Ascending aorta (tissue), 2 donors: Measurements from ENCODE around the gene GRAMD2B. TPM values are rescaled to one million over a fixed set of nuclear protein-coding genes. Genes with fewer than 3 reads are reported as not detected.

ENCODE experiments used
- DNase-seq, 2 donors: peaks; one replicate each; pipeline ENCODE4 v3.0.0-alpha.2; 2019; ENCODE audit warnings: low spot score in 2 of 2
- H3K27ac ChIP-seq, 2 donors: fragments of 200-600 bp; sonication (generic); one replicate each; pipeline ENCODE4 v1.5.1; 2016 to 2017; ENCODE audit warnings: mild to moderate bottlenecking in 1 of 2
- H3K27me3 ChIP-seq: fragments of 200-600 bp; sonication (generic); one replicate; pipeline ENCODE4 v1.5.1; 2017
- H3K36me3 ChIP-seq, 2 donors: fragments of 200-600 bp; sonication (generic); one replicate each; pipeline ENCODE4 v1.5.1; 2016
- H3K4me1 ChIP-seq, 2 donors: fragments of 200-600 bp; sonication (generic); one replicate each; pipeline ENCODE4 v1.5.1; 2016 to 2017; ENCODE audit warnings: mild to moderate bottlenecking in 1 of 2
- H3K4me3 ChIP-seq, 2 donors: fragments of 200-600 bp; sonication (generic); one replicate each; pipeline ENCODE4 v1.5.1; 2016 to 2017; ENCODE audit warnings: mild to moderate bottlenecking in 1 of 2
- H3K9me3 ChIP-seq, 2 donors: fragments of 200-600 bp; sonication (generic); one replicate each; pipeline ENCODE4 v1.5.1; 2016
- CTCF ChIP-seq, 3 experiments: fragments of 200-600 bp in 2 of 3; fragments of 450-650 bp in 1 of 3; sonication (generic) in 2 of 3; IDR thresholded peaks; one replicate each; pipeline ENCODE4 v1.5.1; 2016 to 2019; ENCODE audit warnings: antibody characterized with exemption in 3 of 3, mild to moderate bottlenecking in 1 of 3, moderate library complexity in 1 of 3
- intact Hi-C: fragments of 100-400 bp; cut with DNase I; formaldehyde crosslinking; loops from one replicate; pipeline ENCODE4 v1.15.1; 2023
- total RNA-seq: library from RNA; depleted of rRNA; stranded (reverse); fragments of >200 nt; gene quantifications from one replicate; pipeline ENCODE4 v1.1.0, GENCODE V29; 2016

The GRAMD2B gene
- total RNA-seq, 1 donor from 2014 or later = 55.6 TPM

- intact Hi-C loops = loop anchor here (2.0 kb wide), 3 partner anchors 29 to 39 kb away; partner anchors contain the start of gene GRAMD2B
- peaks cover 0 to 11% of the 10 kb centered on the region in 2 donors for H3K9me3 ChIP-seq
- TF ChIP-seq CTCF (IDR thresholded peaks at IDR 0.05) = no peak
- peaks cover 26 to 41% of the 10 kb centered on the region in 2 donors for H3K4me1 ChIP-seq
- H3K27me3 ChIP-seq = no peaks in the 10 kb centered on the region
- no peak for DNase-seq
- no peaks in the 10 kb centered on the region for H3K36me3 ChIP-seq
- no peak overlapping the region for H3K4me3 ChIP-seq
- peak overlapping the region; percentile 86 to 90 for H3K27ac ChIP-seq
These were observed 39.4 kb upstream of the GRAMD2B start for GRCh38 chr5:126383776-126384175.

DNA sequence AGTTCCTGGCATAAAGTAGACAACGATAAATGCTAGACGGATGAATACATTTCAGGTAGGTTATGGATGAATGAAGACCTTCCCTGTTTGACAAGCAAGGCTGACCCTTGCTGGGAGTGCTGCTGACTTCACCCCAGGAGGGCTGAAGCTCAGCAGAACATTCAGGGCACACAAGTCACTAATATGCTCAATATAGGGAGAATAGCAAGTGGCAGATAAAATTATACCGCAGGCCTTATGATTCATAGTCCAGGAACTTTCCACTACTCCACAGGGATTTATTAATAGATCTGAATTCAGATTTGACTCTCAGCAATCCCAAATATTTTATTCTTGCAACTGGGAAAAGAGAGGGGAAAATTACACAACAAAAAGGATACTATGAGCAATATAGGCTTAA, 38.2 kb upstream of the GRAMD2B start:
- H3K36me3 ChIP-seq = no peaks in the 10 kb centered on the region
- no peak for TF ChIP-seq CTCF (IDR thresholded peaks at IDR 0.05)
- no peak for DNase-seq
- H3K4me3 ChIP-seq = no peak overlapping the region
- intact Hi-C loops = loop anchor here (2.0 kb wide), 3 partner anchors 30 to 38 kb away; partner anchors contain the start of gene GRAMD2B
- peaks cover 26 to 41% of the 10 kb centered on the region in 2 donors for H3K4me1 ChIP-seq
- H3K27me3 ChIP-seq = no peaks in the 10 kb centered on the region
- peaks cover 0 to 11% of the 10 kb centered on the region in 2 donors for H3K9me3 ChIP-seq
- H3K27ac ChIP-seq = peak overlapping the region; percentile 86 to 90

DNA sequence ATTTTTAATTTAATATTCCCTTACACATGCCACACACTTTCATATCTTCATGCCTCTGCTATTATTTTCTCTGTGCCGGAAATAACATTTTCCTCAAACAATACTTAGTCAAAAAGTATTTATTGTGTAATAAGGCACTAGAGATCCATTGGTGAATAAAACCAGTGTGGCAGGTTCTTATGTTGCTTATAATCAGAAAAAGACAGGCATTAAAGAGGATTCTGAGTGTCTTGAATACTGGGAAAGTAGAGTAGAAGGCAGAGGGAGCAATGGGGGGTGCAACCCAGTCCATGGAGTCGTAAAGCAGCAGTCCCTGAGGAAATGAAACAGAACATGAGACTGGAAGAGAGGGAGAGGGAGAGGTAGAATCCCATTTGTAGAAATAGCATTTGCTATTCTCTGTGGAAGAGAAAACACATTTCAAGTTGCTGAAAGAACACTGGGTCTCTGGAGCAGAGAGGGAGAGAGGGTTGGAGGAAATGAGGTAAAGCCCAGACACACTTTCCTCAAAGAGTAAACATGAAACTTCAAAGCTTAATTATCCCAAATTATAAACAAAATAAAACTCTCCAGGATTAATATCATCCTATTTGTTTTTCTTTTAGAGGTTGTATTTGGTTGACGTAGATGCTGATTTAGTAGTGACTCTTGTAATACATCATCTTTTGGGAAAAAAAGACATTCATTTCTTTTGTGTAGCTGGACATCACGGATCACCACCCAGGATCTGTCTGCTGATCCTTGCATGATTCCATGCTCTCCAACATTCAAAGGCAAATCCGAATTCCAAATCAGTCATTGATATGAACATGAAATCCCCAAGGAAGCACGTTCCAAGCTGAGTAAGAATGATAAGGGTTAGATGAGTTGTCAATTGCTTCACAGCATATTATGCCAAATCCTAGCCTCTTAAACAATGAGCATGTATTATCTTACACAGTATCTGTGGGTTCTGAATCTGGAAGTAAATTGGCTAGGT, 37.4 kb upstream of the GRAMD2B start:
- H3K4me3 ChIP-seq = no peak overlapping the region
- H3K27ac ChIP-seq = peak overlapping the region; percentile 86 to 90
- H3K9me3 ChIP-seq = peaks cover 0 to 11% of the 10 kb centered on the region in 2 donors
- H3K27me3 ChIP-seq = no peaks in the 10 kb centered on the region
- intact Hi-C loops = loop anchor here (2.0 kb wide), 3 partner anchors 29 to 37 kb away; partner anchors contain the start of gene GRAMD2B
- no peak for TF ChIP-seq CTCF (IDR thresholded peaks at IDR 0.05)
- no peaks in the 10 kb centered on the region for H3K36me3 ChIP-seq
- peaks cover 26 to 41% of the 10 kb centered on the region in 2 donors for H3K4me1 ChIP-seq
- no peak for DNase-seq

GRCh38 chr5:126389179-126389578, 34.0 kb upstream of the GRAMD2B start:
- no peak for TF ChIP-seq CTCF (IDR thresholded peaks at IDR 0.05)
- DNase-seq = no peak
- no peaks in the 10 kb centered on the region for H3K9me3 ChIP-seq
- no peaks in the 10 kb centered on the region for H3K36me3 ChIP-seq
- intact Hi-C loops = no loop called here
- H3K27me3 ChIP-seq = no peaks in the 10 kb centered on the region
- no peak overlapping the region for H3K27ac ChIP-seq
- peaks cover 23 to 28% of the 10 kb centered on the region in 2 donors for H3K4me1 ChIP-seq
- H3K4me3 ChIP-seq = no peak overlapping the region

GRCh38 chr5:126390051-126390450, 33.2 kb upstream of the GRAMD2B start:
- TF ChIP-seq CTCF (IDR thresholded peaks at IDR 0.05) = no peak

More at GRCh38 chr5:126390051-126390450, 33.2 kb upstream of the GRAMD2B start:
- H3K27me3 ChIP-seq = no peaks in the 10 kb centered on the region
- no peak overlapping the region for H3K27ac ChIP-seq
- H3K9me3 ChIP-seq = no peaks in the 10 kb centered on the region
- DNase-seq = no peak
- peaks cover 17 to 21% of the 10 kb centered on the region in 2 donors for H3K4me1 ChIP-seq
- H3K4me3 ChIP-seq = no peak overlapping the region
- intact Hi-C loops = no loop called here
- H3K36me3 ChIP-seq = no peaks in the 10 kb centered on the region
